IPS-NIHi7 (cell line): Measurements from ENCODE around the gene CBLIF.
"Not testable (repeated sequence)": the region's sequence is repeated elsewhere in the genome, so short reads cannot be mapped to it uniquely, and the experiment has no call there.

Source experiments
- DNase-seq: peaks from one replicate; pipeline ENCODE4 v3.0.0; 2012; ENCODE audit warnings: mixed read lengths; ENCODE audit errors: extremely low spot score

The CBLIF gene

GRCh38 chr11:59794417-59794816 lies 50.9 kb downstream of the CBLIF start:
- no peak for DNase-seq

GRCh38 chr11:59792507-59792906 lies 52.8 kb downstream of the CBLIF start:
- DNase-seq, result no peak

GRCh38 chr11:59791639-59792038 lies 53.7 kb downstream of the CBLIF start:
- no peak for DNase-seq

GRCh38 chr11:59787816-59788215 lies 57.5 kb downstream of the CBLIF start:
- no peak for DNase-seq

GRCh38 chr11:59787255-59787588 lies 58.1 kb downstream of the CBLIF start:
- no peak for DNase-seq

GRCh38 chr11:59785818-59786217 lies 59.5 kb downstream of the CBLIF start:
- DNase-seq, result no peak

- DNase-seq, result not testable (repeated sequence)
Measured at GRCh38 chr11:59784441-59784840, 60.9 kb downstream of the CBLIF start.

- DNase-seq, result no peak
Measured at GRCh38 chr11:59783632-59784090, 61.6 kb downstream of the CBLIF start.

- no peak for DNase-seq
Measured at GRCh38 chr11:59782080-59782479, 63.2 kb downstream of the CBLIF start.

GRCh38 chr11:59779487-59779886 lies 65.8 kb downstream of the CBLIF start:
- DNase-seq, result no peak
